Glutamatergic neuron (in vitro differentiated cells): ENCODE results near the gene WWOX. TPM values are rescaled to one million over a fixed set of nuclear protein-coding genes. Genes with fewer than 3 reads are reported as not detected.

Experiments
- DNase-seq: peaks from one replicate; pipeline ENCODE4 v3.0.0; 2022
- H3K27ac Mint-ChIP-seq: one replicate; pipeline ENCODE4 v1.8.0; 2020; ENCODE audit warnings: mild to moderate bottlenecking, mixed read lengths, inconsistent platforms; ENCODE audit not compliant: unreplicated experiment
- H3K27me3 Mint-ChIP-seq: one replicate; pipeline ENCODE4 v1.8.0; 2020; ENCODE audit warnings: mild to moderate bottlenecking, moderate library complexity, mixed read lengths, inconsistent platforms; ENCODE audit not compliant: unreplicated experiment
- H3K36me3 Mint-ChIP-seq: one replicate; pipeline ENCODE4 v1.8.0; 2020; ENCODE audit warnings: mild to moderate bottlenecking, mixed read lengths, inconsistent platforms; ENCODE audit not compliant: unreplicated experiment
- H3K4me1 Mint-ChIP-seq: one replicate; pipeline ENCODE4 v1.8.0; 2020; ENCODE audit warnings: mild to moderate bottlenecking, low read depth, mixed read lengths, inconsistent platforms; ENCODE audit not compliant: unreplicated experiment
- H3K4me3 Mint-ChIP-seq: one replicate; pipeline ENCODE4 v1.8.0; 2020; ENCODE audit warnings: mild to moderate bottlenecking, mixed read lengths, inconsistent platforms; ENCODE audit not compliant: unreplicated experiment
- H3K9me3 Mint-ChIP-seq: one replicate; pipeline ENCODE4 v1.8.0; 2020; ENCODE audit warnings: mild to moderate bottlenecking, moderate library complexity, mixed read lengths, inconsistent platforms; ENCODE audit not compliant: unreplicated experiment
- CTCF ChIP-seq: fragments of 200-600 bp; sonication (generic); IDR thresholded peaks from one replicate; pipeline ENCODE4 v1.5.0; 2021; ENCODE audit not compliant: partially characterized antibody, unreplicated experiment
- total RNA-seq: library from RNA; stranded (reverse); fragmentation: NEBNext Ultra II Directional; extraction: Animal tissue kit (Norgen Biotek cat#: 25700); gene quantifications from one replicate; pipeline ENCODE4 v1.2.1, GENCODE V29; 2021; ENCODE audit not compliant: unreplicated experiment

Gene WWOX
- total RNA-seq, 1 donor from 2014 or later, result 10.3 TPM

GRCh38 chr16:78795433-78795832 lies 696.0 kb downstream of the WWOX start:
- no peak for TF ChIP-seq CTCF
- Mint-ChIP-seq H3K9me3 (no peaks in the 10 kb centered on the region), H3K36me3 (no peaks in the 10 kb centered on the region), H3K27me3 (no peaks in the 10 kb centered on the region), H3K4me3 (no peak overlapping the region), H3K27ac (no peak overlapping the region), H3K4me1 (no peaks in the 10 kb centered on the region)
- no peak for DNase-seq

- Mint-ChIP-seq H3K36me3 (no peaks in the 10 kb centered on the region), H3K9me3 (no peaks in the 10 kb centered on the region), H3K4me3 (no peak overlapping the region), H3K27me3 (no peaks in the 10 kb centered on the region), H3K27ac (no peak overlapping the region), H3K4me1 (no peaks in the 10 kb centered on the region)
- TF ChIP-seq CTCF, result no peak
- DNase-seq, result peak; percentile 29
Measured at GRCh38 chr16:78796221-78796866, 696.9 kb downstream of the WWOX start.

- Mint-ChIP-seq H3K9me3 (no peaks in the 10 kb centered on the region), H3K4me3 (no peak overlapping the region), H3K4me1 (no peaks in the 10 kb centered on the region), H3K27me3 (no peaks in the 10 kb centered on the region), H3K27ac (no peak overlapping the region), H3K36me3 (no peaks in the 10 kb centered on the region)
- TF ChIP-seq CTCF, result no peak
- no peak for DNase-seq
Measured at GRCh38 chr16:78799429-78799828, 700.0 kb downstream of the WWOX start.

- TF ChIP-seq CTCF, result peak; percentile 57
- Mint-ChIP-seq H3K4me3 (no peak overlapping the region), H3K27ac (no peak overlapping the region), H3K4me1 (no peaks in the 10 kb centered on the region), H3K27me3 (no peaks in the 10 kb centered on the region), H3K9me3 (no peaks in the 10 kb centered on the region), H3K36me3 (no peaks in the 10 kb centered on the region)
- no peak for DNase-seq
Measured at GRCh38 chr16:78800523-78800922, 701.1 kb downstream of the WWOX start.

GRCh38 chr16:78804058-78804735 lies 704.7 kb downstream of the WWOX start:
- no peaks in the 10 kb centered on the region for H3K4me1 Mint-ChIP-seq
- no peak for TF ChIP-seq CTCF
- H3K36me3 Mint-ChIP-seq, result no peaks in the 10 kb centered on the region
- no peak overlapping the region for H3K4me3 Mint-ChIP-seq
- H3K9me3 Mint-ChIP-seq, result no peaks in the 10 kb centered on the region
- no peak for DNase-seq
- H3K27ac Mint-ChIP-seq, result no peak overlapping the region
- no peaks in the 10 kb centered on the region for H3K27me3 Mint-ChIP-seq
